ENCODE measurements around the gene MST1.

GRCh38 chr3:49638445-49638844, 50.8 kb downstream of the MST1 start:
- TF ChIP-seq CTCF (IDR thresholded peaks at IDR 0.05) (no peak), RELA (CRISPR knock-in tag; IDR thresholded peaks at IDR 0.05; ENCODE audit: borderline replicate concordance) (no peak), USF2 (CRISPR knock-in tag; IDR thresholded peaks at IDR 0.05) (no peak)
- TF ChIP-seq, protein P1, sequence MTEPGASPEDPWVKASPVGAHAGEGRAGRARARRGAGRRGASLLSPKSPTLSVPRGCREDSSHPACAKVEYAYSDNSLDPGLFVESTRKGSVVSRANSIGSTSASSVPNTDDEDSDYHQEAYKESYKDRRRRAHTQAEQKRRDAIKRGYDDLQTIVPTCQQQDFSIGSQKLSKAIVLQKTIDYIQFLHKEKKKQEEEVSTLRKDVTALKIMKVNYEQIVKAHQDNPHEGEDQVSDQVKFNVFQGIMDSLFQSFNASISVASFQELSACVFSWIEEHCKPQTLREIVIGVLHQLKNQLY (CRISPR knock-in tag; IDR thresholded peaks at IDR 0.05): no peak
- TF ChIP-seq, protein P2, sequence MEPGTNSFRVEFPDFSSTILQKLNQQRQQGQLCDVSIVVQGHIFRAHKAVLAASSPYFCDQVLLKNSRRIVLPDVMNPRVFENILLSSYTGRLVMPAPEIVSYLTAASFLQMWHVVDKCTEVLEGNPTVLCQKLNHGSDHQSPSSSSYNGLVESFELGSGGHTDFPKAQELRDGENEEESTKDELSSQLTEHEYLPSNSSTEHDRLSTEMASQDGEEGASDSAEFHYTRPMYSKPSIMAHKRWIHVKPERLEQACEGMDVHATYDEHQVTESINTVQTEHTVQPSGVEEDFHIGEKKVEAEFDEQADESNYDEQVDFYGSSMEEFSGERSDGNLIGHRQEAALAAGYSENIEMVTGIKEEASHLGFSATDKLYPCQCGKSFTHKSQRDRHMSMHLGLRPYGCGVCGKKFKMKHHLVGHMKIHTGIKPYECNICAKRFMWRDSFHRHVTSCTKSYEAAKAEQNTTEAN (CRISPR knock-in tag; IDR thresholded peaks at IDR 0.05): no peak

Data from WTC11 (cell line).